HEK293 (cell line): Measurements from ENCODE around the gene WDFY3.

Source experiments
- ZBTB48 ChIP-seq: fragments of 450-650 bp; formaldehyde crosslinking; IDR thresholded peaks from 2 replicates; pipeline ENCODE4 v1.5.1; 2016; ENCODE audit warnings: missing biosample characterization, missing genetic modification characterization
- TF ChIP-seq, protein P1 (sequence below): fragments of 450-650 bp; formaldehyde crosslinking; IDR thresholded peaks from 2 replicates; pipeline ENCODE4 v1.5.1; 2016; ENCODE audit warnings: missing biosample characterization, missing genetic modification characterization

DNA sequence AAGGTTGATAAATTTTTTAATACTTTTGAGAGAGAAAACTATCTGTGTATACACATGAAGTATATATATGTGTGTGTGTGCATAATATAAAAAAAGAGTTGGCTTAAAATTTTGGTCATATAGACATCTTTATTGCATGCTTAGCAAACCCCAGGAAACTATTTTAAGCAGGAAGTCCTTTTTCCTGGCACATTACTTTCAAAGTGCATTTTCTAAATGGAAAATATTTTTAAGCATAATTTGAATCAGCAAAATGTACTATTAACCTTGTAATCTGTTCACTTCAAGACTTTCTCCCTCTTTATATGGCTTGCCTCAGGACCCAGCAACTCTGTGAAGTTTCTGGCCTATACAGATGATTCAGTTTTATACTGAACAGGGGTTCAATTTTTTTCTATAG lies 277.3 kb downstream of the WDFY3 start:
- TF ChIP-seq, protein P1, sequence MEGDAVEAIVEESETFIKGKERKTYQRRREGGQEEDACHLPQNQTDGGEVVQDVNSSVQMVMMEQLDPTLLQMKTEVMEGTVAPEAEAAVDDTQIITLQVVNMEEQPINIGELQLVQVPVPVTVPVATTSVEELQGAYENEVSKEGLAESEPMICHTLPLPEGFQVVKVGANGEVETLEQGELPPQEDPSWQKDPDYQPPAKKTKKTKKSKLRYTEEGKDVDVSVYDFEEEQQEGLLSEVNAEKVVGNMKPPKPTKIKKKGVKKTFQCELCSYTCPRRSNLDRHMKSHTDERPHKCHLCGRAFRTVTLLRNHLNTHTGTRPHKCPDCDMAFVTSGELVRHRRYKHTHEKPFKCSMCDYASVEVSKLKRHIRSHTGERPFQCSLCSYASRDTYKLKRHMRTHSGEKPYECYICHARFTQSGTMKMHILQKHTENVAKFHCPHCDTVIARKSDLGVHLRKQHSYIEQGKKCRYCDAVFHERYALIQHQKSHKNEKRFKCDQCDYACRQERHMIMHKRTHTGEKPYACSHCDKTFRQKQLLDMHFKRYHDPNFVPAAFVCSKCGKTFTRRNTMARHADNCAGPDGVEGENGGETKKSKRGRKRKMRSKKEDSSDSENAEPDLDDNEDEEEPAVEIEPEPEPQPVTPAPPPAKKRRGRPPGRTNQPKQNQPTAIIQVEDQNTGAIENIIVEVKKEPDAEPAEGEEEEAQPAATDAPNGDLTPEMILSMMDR (tag by site-specific recombination): no peak
- no peak for TF ChIP-seq ZBTB48 (tag by site-specific recombination)
